ENCODE data around the gene PTK7.

The PTK7 gene

DNA sequence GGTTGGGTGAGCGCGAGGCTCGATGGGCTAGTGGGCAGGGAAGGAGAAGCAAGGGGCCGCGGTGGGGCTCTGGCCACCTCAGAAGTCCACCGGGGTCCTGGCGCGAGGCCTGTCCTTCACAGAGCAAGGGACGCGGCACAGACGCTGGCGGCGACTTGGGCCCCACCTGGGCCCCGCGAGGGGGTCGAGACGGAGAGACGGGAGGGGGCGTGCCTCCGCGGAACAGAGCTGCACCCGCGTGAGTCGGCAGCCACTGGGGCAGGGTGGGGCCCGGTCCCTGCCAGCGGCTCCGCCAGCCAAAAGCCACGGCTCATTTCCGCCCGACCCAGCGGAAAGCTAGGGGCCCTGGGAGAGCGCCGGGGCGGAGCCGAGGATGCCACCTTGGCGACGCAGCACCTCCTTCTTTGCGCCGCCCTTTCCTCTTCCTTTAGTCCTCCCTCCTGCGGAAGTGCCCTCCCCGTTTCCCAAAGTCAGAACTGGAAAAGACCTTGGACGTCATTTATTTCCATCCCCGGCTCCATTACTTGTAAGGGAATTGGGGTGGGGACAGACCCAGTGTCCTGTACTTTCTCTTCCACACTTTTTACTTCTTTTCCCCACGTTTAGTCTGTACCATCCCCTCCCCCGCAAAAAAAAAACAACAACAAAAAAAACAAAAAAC is 22.4 kb upstream of the PTK7 start, which contains the start of gene CUL7:
CUL7 (minus strand) TSS at position 307 of the 661 bp plus-strand sequence. CDS start 1,063 bp downstream, outside the sequence.
- in situ Hi-C loops (cut with MboI; ENCODE audit: low sequenced_read_pairs, unreplicated experiment): no loop called here
- TF ChIP-seq, protein P1, sequence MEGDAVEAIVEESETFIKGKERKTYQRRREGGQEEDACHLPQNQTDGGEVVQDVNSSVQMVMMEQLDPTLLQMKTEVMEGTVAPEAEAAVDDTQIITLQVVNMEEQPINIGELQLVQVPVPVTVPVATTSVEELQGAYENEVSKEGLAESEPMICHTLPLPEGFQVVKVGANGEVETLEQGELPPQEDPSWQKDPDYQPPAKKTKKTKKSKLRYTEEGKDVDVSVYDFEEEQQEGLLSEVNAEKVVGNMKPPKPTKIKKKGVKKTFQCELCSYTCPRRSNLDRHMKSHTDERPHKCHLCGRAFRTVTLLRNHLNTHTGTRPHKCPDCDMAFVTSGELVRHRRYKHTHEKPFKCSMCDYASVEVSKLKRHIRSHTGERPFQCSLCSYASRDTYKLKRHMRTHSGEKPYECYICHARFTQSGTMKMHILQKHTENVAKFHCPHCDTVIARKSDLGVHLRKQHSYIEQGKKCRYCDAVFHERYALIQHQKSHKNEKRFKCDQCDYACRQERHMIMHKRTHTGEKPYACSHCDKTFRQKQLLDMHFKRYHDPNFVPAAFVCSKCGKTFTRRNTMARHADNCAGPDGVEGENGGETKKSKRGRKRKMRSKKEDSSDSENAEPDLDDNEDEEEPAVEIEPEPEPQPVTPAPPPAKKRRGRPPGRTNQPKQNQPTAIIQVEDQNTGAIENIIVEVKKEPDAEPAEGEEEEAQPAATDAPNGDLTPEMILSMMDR (IDR thresholded peaks at IDR 0.05; ENCODE audit: borderline replicate concordance, control extremely low read depth, extremely low read depth, insufficient read depth, missing control alignments): no peak
- DNase-seq (ENCODE audit: low spot score): peak; percentile 98

DNA sequence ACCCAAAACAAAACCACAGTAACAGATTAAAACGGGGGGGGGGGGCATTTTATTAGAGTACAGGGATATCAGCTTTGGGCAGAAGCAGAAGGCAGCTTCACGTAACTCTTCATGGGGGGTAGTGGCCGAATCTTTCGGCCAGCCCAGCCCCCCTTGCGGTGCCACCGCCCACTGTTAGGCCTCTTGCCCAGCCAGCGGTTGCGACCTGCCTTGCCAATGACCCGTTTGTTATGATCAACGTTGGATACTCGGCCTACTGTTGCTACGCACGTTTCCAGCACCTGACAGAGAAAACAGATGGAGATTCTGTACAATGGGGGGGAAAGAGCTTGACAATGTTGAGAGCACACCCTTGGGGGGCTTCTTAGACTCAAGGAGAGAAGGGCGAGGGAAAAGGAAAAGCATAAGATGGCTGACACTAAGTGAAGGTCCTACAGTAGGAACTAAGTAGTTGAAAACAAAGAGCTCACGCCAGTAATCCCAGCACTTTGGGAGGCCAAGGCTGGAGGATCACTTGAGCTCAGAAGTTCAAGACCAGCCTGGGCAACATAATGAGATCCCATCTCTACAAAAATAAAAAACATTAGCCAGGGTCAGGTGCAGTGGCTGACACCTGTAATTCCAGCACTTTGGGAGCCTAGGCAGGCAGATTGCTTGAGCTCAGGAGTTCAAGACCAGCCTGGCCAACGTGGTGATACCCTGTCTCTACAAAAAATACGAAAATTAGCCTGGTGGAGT is 21.7 kb upstream of the PTK7 start:
- TF ChIP-seq, protein P1 (IDR thresholded peaks at IDR 0.05; ENCODE audit: borderline replicate concordance, control extremely low read depth, extremely low read depth, insufficient read depth, missing control alignments): no peak
- no peak for DNase-seq (ENCODE audit: low spot score)
- in situ Hi-C loops (cut with MboI; ENCODE audit: low sequenced_read_pairs, unreplicated experiment): no loop called here

DNA sequence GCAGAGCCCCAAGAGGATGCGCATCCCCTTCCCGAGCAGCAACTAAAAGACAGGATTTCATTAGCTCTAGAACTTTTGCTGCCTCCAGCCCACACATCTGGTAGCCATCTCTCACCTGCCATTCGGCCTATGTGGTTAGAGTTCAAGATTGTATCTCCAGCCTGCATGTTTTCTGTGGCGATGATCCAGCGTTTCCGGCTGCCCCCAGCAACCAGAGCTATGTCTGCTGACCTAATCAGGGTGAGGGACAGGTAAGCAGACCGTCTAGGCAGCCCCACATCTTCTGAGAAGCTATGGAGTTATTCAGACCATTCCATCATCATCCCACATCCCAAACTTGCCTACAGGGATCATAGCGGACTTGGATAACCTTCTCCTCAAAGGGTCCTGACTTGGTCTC is 20.1 kb upstream of the PTK7 start:
- TF ChIP-seq, protein P1 (IDR thresholded peaks at IDR 0.05; ENCODE audit: borderline replicate concordance, control extremely low read depth, extremely low read depth, insufficient read depth, missing control alignments): no peak
- DNase-seq (ENCODE audit: low spot score): no peak
- in situ Hi-C loops (cut with MboI; ENCODE audit: low sequenced_read_pairs, unreplicated experiment): no loop called here

- DNase-seq (ENCODE audit: low spot score): no peak
- in situ Hi-C loops (cut with MboI; ENCODE audit: low sequenced_read_pairs, unreplicated experiment): no loop called here
- TF ChIP-seq, protein P1 (IDR thresholded peaks at IDR 0.05; ENCODE audit: borderline replicate concordance, control extremely low read depth, extremely low read depth, insufficient read depth, missing control alignments): no peak
Observed at GRCh38 chr6:43058531-43058930, 17.6 kb upstream of the PTK7 start.

- DNase-seq (ENCODE audit: low spot score): peak; percentile 100
- TF ChIP-seq, protein P1 (IDR thresholded peaks at IDR 0.05; ENCODE audit: borderline replicate concordance, control extremely low read depth, extremely low read depth, insufficient read depth, missing control alignments): no peak
- in situ Hi-C loops (cut with MboI; ENCODE audit: low sequenced_read_pairs, unreplicated experiment): no loop called here
Observed at GRCh38 chr6:43059168-43060033, 16.7 kb upstream of the PTK7 start, which contains the start of the genes KLC4 and MRPL2. Gene KLC4, plus strand, starts transcription at chr6:43059631. Its CDS starts 1,705 bp downstream, at chr6:43061336. Gene MRPL2, minus strand, starts transcription at chr6:43059434. Its CDS starts 53 bp downstream, at chr6:43059381.
